Measurements from ENCODE around the gene ACKR3. TPM values are rescaled to one million over a fixed set of nuclear protein-coding genes. Genes with fewer than 3 reads are reported as not detected.

Gene ACKR3
- total and polyA plus RNA-seq, 2 donors (not counting 1 experiment from before 2014, with no cell fraction given), result 0.17 to 1.5 TPM

- Histone ChIP-seq H3K4me2 (ENCODE audit: extremely low read depth, insufficient read depth, low read length) (no peak overlapping the region), H3K27me3 (ENCODE audit: control insufficient read depth, insufficient read depth, low read length) (no peaks in the 10 kb centered on the region), H3K36me3 (ENCODE audit: control insufficient read depth, insufficient read depth, low read length) (no peaks in the 10 kb centered on the region), H3K4me1 (ENCODE audit: control insufficient read depth, extremely low read depth, insufficient read depth, low read length) (no peaks in the 10 kb centered on the region), H3K4me3 (replicated peaks in 1 of 4; ENCODE audit: control extremely low read depth in 1 of 4, insufficient read depth in 1 of 4, low read depth in 3 of 4, low read length in 4 of 4) (no peak overlapping the region), H4K20me1 (ENCODE audit: control insufficient read depth, extremely low read depth, insufficient read depth, low read length) (no peaks in the 10 kb centered on the region), H3K79me2 (ENCODE audit: control insufficient read depth, insufficient read depth, low read length) (no peaks in the 10 kb centered on the region), H2AFZ (ENCODE audit: low read length) (no peak overlapping the region), H3K9me3 (ENCODE audit: control insufficient read depth, insufficient read depth, low read depth, low read length) (no peaks in the 10 kb centered on the region), H3K9ac (ENCODE audit: insufficient read depth, low read length) (no peak overlapping the region), H3K27ac (ENCODE audit: insufficient read depth, low read length) (no peak overlapping the region)
- TF ChIP-seq CTCF (conservative IDR thresholded peaks at IDR 0.05 in 1 of 2, IDR thresholded peaks at IDR 0.05 in 1 of 2; ENCODE audit: low read depth in 1 of 2, low read length in 2 of 2) (no peak), EZH2 (IDR thresholded peaks at IDR 0.05; ENCODE audit: low read length, missing control alignments) (no peak)
- DNase-seq (ENCODE audit: low read depth in 2 of 2), result no peak
These were observed 20.5 kb upstream of the ACKR3 start for GRCh38 chr2:236549165-236549564.

- Histone ChIP-seq H3K36me3 (ENCODE audit: control insufficient read depth, insufficient read depth, low read length) (no peaks in the 10 kb centered on the region), H3K4me2 (ENCODE audit: extremely low read depth, insufficient read depth, low read length) (no peak overlapping the region), H2AFZ (ENCODE audit: low read length) (no peak overlapping the region), H3K9ac (ENCODE audit: insufficient read depth, low read length) (no peak overlapping the region), H3K27ac (ENCODE audit: insufficient read depth, low read length) (no peak overlapping the region), H3K4me3 (replicated peaks in 1 of 4; ENCODE audit: control extremely low read depth in 1 of 4, insufficient read depth in 1 of 4, low read depth in 3 of 4, low read length in 4 of 4) (no peak overlapping the region), H3K79me2 (ENCODE audit: control insufficient read depth, insufficient read depth, low read length) (no peaks in the 10 kb centered on the region), H3K4me1 (ENCODE audit: control insufficient read depth, extremely low read depth, insufficient read depth, low read length) (no peaks in the 10 kb centered on the region), H3K27me3 (ENCODE audit: control insufficient read depth, insufficient read depth, low read length) (no peaks in the 10 kb centered on the region), H4K20me1 (ENCODE audit: control insufficient read depth, extremely low read depth, insufficient read depth, low read length) (no peaks in the 10 kb centered on the region), H3K9me3 (ENCODE audit: control insufficient read depth, insufficient read depth, low read depth, low read length) (no peaks in the 10 kb centered on the region)
- no peak for DNase-seq (ENCODE audit: low read depth in 2 of 2)
- TF ChIP-seq CTCF (conservative IDR thresholded peaks at IDR 0.05 in 1 of 2, IDR thresholded peaks at IDR 0.05 in 1 of 2; ENCODE audit: low read depth in 1 of 2, low read length in 2 of 2) (no peak), EZH2 (IDR thresholded peaks at IDR 0.05; ENCODE audit: low read length, missing control alignments) (no peak)
These were observed 19.3 kb upstream of the ACKR3 start for GRCh38 chr2:236550290-236550689.

- Histone ChIP-seq H3K4me2 (ENCODE audit: extremely low read depth, insufficient read depth, low read length) (no peak overlapping the region), H3K4me3 (replicated peaks in 1 of 4; ENCODE audit: control extremely low read depth in 1 of 4, insufficient read depth in 1 of 4, low read depth in 3 of 4, low read length in 4 of 4) (no peak overlapping the region), H3K79me2 (ENCODE audit: control insufficient read depth, insufficient read depth, low read length) (no peaks in the 10 kb centered on the region), H3K9me3 (ENCODE audit: control insufficient read depth, insufficient read depth, low read depth, low read length) (no peaks in the 10 kb centered on the region), H3K36me3 (ENCODE audit: control insufficient read depth, insufficient read depth, low read length) (no peaks in the 10 kb centered on the region), H2AFZ (ENCODE audit: low read length) (no peak overlapping the region), H3K27me3 (ENCODE audit: control insufficient read depth, insufficient read depth, low read length) (no peaks in the 10 kb centered on the region), H3K9ac (ENCODE audit: insufficient read depth, low read length) (no peak overlapping the region), H4K20me1 (ENCODE audit: control insufficient read depth, extremely low read depth, insufficient read depth, low read length) (no peaks in the 10 kb centered on the region), H3K4me1 (ENCODE audit: control insufficient read depth, extremely low read depth, insufficient read depth, low read length) (no peaks in the 10 kb centered on the region), H3K27ac (ENCODE audit: insufficient read depth, low read length) (no peak overlapping the region)
- no peak for DNase-seq (ENCODE audit: low read depth in 2 of 2)
- TF ChIP-seq CTCF (conservative IDR thresholded peaks at IDR 0.05 in 1 of 2, IDR thresholded peaks at IDR 0.05 in 1 of 2; ENCODE audit: low read depth in 1 of 2, low read length in 2 of 2) (no peak), EZH2 (IDR thresholded peaks at IDR 0.05; ENCODE audit: low read length, missing control alignments) (no peak)
These were observed 18.7 kb upstream of the ACKR3 start for GRCh38 chr2:236550701-236551465.
